ENCODE measurements around the gene RHOBTB3.
"Not testable (repeated sequence)": the region's sequence is repeated elsewhere in the genome, so short reads cannot be mapped to it uniquely, and the experiment has no call there.

The RHOBTB3 gene

DNA sequence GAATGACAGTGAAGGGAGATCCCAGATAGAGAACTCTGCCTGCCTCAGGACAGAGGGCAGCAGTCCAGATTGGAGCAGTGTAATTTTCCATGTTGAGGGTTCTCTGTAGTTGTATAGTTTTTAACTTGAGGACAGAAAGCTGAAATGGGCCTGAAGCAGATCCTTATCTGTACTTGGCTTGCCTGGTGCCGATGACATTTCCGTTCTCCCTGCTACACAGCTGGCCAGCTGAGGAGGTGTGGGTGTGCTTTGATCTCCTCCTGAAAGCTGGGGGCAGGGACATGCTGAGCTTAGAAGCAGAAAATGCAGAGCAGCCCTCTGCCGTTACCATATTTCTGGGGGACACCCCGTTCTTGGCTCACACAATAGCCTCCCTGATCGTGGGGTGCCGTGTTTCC lies 80.9 kb downstream of the RHOBTB3 start:
- no peak for DNase-seq
- Histone ChIP-seq H3K36me3 (no peaks in the 10 kb centered on the region; the same call in 1 of the 2 replicates), H3K4me3 (ENCODE audit: low read depth, low read length) (no peak overlapping the region), H3K27ac (no peak overlapping the region), H3K9me3 (ENCODE audit: severe bottlenecking) (no peaks in the 10 kb centered on the region), H3K27me3 (ENCODE audit: insufficient read depth, low read depth, severe bottlenecking) (no peaks in the 10 kb centered on the region)
- TF ChIP-seq, protein P1, sequence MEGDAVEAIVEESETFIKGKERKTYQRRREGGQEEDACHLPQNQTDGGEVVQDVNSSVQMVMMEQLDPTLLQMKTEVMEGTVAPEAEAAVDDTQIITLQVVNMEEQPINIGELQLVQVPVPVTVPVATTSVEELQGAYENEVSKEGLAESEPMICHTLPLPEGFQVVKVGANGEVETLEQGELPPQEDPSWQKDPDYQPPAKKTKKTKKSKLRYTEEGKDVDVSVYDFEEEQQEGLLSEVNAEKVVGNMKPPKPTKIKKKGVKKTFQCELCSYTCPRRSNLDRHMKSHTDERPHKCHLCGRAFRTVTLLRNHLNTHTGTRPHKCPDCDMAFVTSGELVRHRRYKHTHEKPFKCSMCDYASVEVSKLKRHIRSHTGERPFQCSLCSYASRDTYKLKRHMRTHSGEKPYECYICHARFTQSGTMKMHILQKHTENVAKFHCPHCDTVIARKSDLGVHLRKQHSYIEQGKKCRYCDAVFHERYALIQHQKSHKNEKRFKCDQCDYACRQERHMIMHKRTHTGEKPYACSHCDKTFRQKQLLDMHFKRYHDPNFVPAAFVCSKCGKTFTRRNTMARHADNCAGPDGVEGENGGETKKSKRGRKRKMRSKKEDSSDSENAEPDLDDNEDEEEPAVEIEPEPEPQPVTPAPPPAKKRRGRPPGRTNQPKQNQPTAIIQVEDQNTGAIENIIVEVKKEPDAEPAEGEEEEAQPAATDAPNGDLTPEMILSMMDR (IDR thresholded peaks at IDR 0.05; ENCODE audit: low read depth, low read length): no peak

- H3K4me3 ChIP-seq (ENCODE audit: low read depth, low read length); H3K27me3 ChIP-seq (ENCODE audit: insufficient read depth, low read depth, severe bottlenecking); H3K9me3 ChIP-seq (ENCODE audit: severe bottlenecking); H3K36me3 ChIP-seq; DNase-seq; H3K27ac ChIP-seq: not testable (repeated sequence)
These were observed 81.9 kb downstream of the RHOBTB3 start for GRCh38 chr5:95813035-95813434.

GRCh38 chr5:95815155-95815729 lies 84.1 kb downstream of the RHOBTB3 start:
- H3K27me3 ChIP-seq (ENCODE audit: insufficient read depth, low read depth, severe bottlenecking): no peaks in the 10 kb centered on the region
- no peak overlapping the region for H3K4me3 ChIP-seq (ENCODE audit: low read depth, low read length)
- no peak overlapping the region for H3K27ac ChIP-seq
- H3K36me3 ChIP-seq: no peaks in the 10 kb centered on the region; the same call in 1 of the 2 replicates
- no peak for DNase-seq
- no peaks in the 10 kb centered on the region for H3K9me3 ChIP-seq (ENCODE audit: severe bottlenecking)
- TF ChIP-seq, protein P1 (IDR thresholded peaks at IDR 0.05; ENCODE audit: low read depth, low read length): no peak

DNA sequence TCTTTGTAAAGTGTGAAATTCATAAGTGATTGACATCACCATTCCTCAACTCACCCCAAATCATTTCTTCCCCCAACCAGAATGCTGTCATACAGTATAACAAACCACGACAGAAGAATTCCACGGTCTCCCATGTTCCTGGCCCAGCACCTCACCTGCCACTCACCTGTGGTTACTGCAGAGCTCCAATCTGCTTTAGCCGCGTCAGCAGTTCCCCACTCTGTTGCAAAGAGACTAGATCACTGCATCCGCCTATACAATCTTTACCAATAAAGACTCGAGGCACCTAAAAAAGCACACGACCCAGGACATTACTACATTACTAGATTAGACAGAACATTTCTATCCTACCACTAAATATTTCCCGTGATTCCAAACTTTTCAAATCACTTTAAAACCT lies 85.2 kb downstream of the RHOBTB3 start:
- Histone ChIP-seq H3K36me3 (no peaks in the 10 kb centered on the region; the same call in 1 of the 2 replicates), H3K4me3 (ENCODE audit: low read depth, low read length) (no peak overlapping the region), H3K9me3 (ENCODE audit: severe bottlenecking) (no peaks in the 10 kb centered on the region), H3K27ac (no peak overlapping the region), H3K27me3 (ENCODE audit: insufficient read depth, low read depth, severe bottlenecking) (no peaks in the 10 kb centered on the region)
- DNase-seq: no peak
- TF ChIP-seq, protein P1 (IDR thresholded peaks at IDR 0.05; ENCODE audit: low read depth, low read length): no peak

- H3K36me3 ChIP-seq: no peaks in the 10 kb centered on the region; the same call in 1 of the 2 replicates
- H3K27ac ChIP-seq: no peak overlapping the region
- no peaks in the 10 kb centered on the region for H3K27me3 ChIP-seq (ENCODE audit: insufficient read depth, low read depth, severe bottlenecking)
- TF ChIP-seq, protein P1 (IDR thresholded peaks at IDR 0.05; ENCODE audit: low read depth, low read length): no peak
- H3K9me3 ChIP-seq (ENCODE audit: severe bottlenecking): no peaks in the 10 kb centered on the region
- DNase-seq: no peak
- no peak overlapping the region for H3K4me3 ChIP-seq (ENCODE audit: low read depth, low read length)
These were observed 85.6 kb downstream of the RHOBTB3 start for GRCh38 chr5:95816776-95817175.

DNA sequence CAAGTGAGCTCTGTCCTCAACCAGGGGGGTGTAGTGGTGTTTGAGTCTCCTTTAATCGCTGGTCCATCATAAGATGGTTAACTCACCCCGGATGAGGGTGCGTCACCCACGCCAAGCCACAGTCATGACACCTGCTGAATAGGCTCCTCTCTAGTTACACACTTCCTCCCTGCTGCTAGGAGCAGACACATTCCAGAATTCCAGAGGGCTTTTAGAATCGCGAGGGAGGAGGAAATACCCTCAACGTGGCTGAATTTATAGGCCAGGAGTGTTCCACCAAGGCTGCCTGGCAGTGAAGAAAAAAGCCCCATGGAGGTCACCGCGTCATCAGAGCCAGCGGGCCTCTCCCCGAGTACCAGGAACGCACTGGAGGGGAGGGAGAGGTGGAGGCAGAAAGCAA lies 86.3 kb downstream of the RHOBTB3 start:
- Histone ChIP-seq H3K27me3 (ENCODE audit: insufficient read depth, low read depth, severe bottlenecking) (no peaks in the 10 kb centered on the region), H3K27ac (no peak overlapping the region), H3K4me3 (ENCODE audit: low read depth, low read length) (no peak overlapping the region), H3K36me3 (no peaks in the 10 kb centered on the region; the same call in 1 of the 2 replicates), H3K9me3 (ENCODE audit: severe bottlenecking) (no peaks in the 10 kb centered on the region)
- no peak for DNase-seq
- TF ChIP-seq, protein P1 (IDR thresholded peaks at IDR 0.05; ENCODE audit: low read depth, low read length): no peak

Data from WERI-Rb-1 (cell line).